Measurements from ENCODE around the gene PLA2G7. TPM values are rescaled to one million over a fixed set of nuclear protein-coding genes. Genes with fewer than 3 reads are reported as not detected.

PLA2G7 gene
- polyA plus RNA-seq, 1 experiment: not detected

GRCh38 chr6:46676604-46677313 is 58.4 kb downstream of the PLA2G7 start:
- DNase-seq (ENCODE audit: low read depth): no peak
- H3K4me3 ChIP-seq (ENCODE audit: low read depth, low read length): no peak overlapping the region
- H3K27me3 ChIP-seq (ENCODE audit: control insufficient read depth, insufficient read depth, low read length): no peaks in the 10 kb centered on the region
- no peak for TF ChIP-seq CTCF (IDR thresholded peaks at IDR 0.05; ENCODE audit: insufficient read depth, low read depth, low read length)
- H3K36me3 ChIP-seq (ENCODE audit: control insufficient read depth, insufficient read depth, low read length): no peaks in the 10 kb centered on the region
- POLR2A ChIA-PET: no interaction called here
- CTCF ChIA-PET: no interaction called here

GRCh38 chr6:46674410-46674809 is 60.8 kb downstream of the PLA2G7 start:
- no peak for DNase-seq (ENCODE audit: low read depth)
- ChIA-PET CTCF (no interaction called here), POLR2A (interaction anchor here (0.6 kb wide), 1 partner anchor 16 kb away, joined by 3 read pairs; no protein-coding TSS in a partner anchor)
- Histone ChIP-seq H3K4me3 (ENCODE audit: low read depth, low read length) (no peak overlapping the region), H3K27me3 (ENCODE audit: control insufficient read depth, insufficient read depth, low read length) (no peaks in the 10 kb centered on the region), H3K36me3 (ENCODE audit: control insufficient read depth, insufficient read depth, low read length) (no peaks in the 10 kb centered on the region)
- TF ChIP-seq CTCF (IDR thresholded peaks at IDR 0.05; ENCODE audit: insufficient read depth, low read depth, low read length): no peak

- no peak overlapping the region for H3K4me3 ChIP-seq (ENCODE audit: low read depth, low read length)
- H3K36me3 ChIP-seq (ENCODE audit: control insufficient read depth, insufficient read depth, low read length): no peaks in the 10 kb centered on the region
- no peaks in the 10 kb centered on the region for H3K27me3 ChIP-seq (ENCODE audit: control insufficient read depth, insufficient read depth, low read length)
- TF ChIP-seq CTCF (IDR thresholded peaks at IDR 0.05; ENCODE audit: insufficient read depth, low read depth, low read length): no peak
- ChIA-PET POLR2A (no interaction called here), CTCF (no interaction called here)
- DNase-seq (ENCODE audit: low read depth): no peak
Measured at GRCh38 chr6:46667377-46667776, 67.8 kb downstream of the PLA2G7 start.

GRCh38 chr6:46661483-46661882 is 73.7 kb downstream of the PLA2G7 start:
- no peaks in the 10 kb centered on the region for H3K36me3 ChIP-seq (ENCODE audit: control insufficient read depth, insufficient read depth, low read length)
- ChIA-PET CTCF (no interaction called here), POLR2A (no interaction called here)
- H3K27me3 ChIP-seq (ENCODE audit: control insufficient read depth, insufficient read depth, low read length): no peaks in the 10 kb centered on the region
- no peak for DNase-seq (ENCODE audit: low read depth)
- no peak for TF ChIP-seq CTCF (IDR thresholded peaks at IDR 0.05; ENCODE audit: insufficient read depth, low read depth, low read length)
- no peak overlapping the region for H3K4me3 ChIP-seq (ENCODE audit: low read depth, low read length)

- H3K36me3 ChIP-seq (ENCODE audit: control insufficient read depth, insufficient read depth, low read length): no peaks in the 10 kb centered on the region
- ChIA-PET CTCF (no interaction called here), POLR2A (no interaction called here)
- H3K4me3 ChIP-seq (ENCODE audit: low read depth, low read length): no peak overlapping the region
- DNase-seq (ENCODE audit: low read depth): no peak
- no peaks in the 10 kb centered on the region for H3K27me3 ChIP-seq (ENCODE audit: control insufficient read depth, insufficient read depth, low read length)
- no peak for TF ChIP-seq CTCF (IDR thresholded peaks at IDR 0.05; ENCODE audit: insufficient read depth, low read depth, low read length)
Measured at GRCh38 chr6:46657642-46658041, 77.5 kb downstream of the PLA2G7 start.

Data from BJ (cell line).